GM23248 (cell line): ENCODE measurements around the gene REG4. TPM values are rescaled to one million over a fixed set of nuclear protein-coding genes. Genes with fewer than 3 reads are reported as not detected.
"Not testable (repeated sequence)": the region's sequence is repeated elsewhere in the genome, so short reads cannot be mapped to it uniquely, and the experiment has no call there.

ENCODE experiments used
- DNase-seq: peaks from one replicate; pipeline ENCODE4 v3.0.0-alpha.2; 2015
- H2AFZ ChIP-seq: fragments of 200-600 bp; sonication (generic); 2 replicates; pipeline ENCODE4 v1.6.1; 2016; ENCODE audit warnings: antibody characterized with exemption
- H3F3A ChIP-seq: fragments of 200-600 bp; sonication (generic); 2 replicates; pipeline ENCODE4 v1.6.1; 2016; ENCODE audit warnings: mild to moderate bottlenecking, antibody characterized with exemption, mixed run types; ENCODE audit not compliant: insufficient read depth
- H3K27ac ChIP-seq: fragments of 200-600 bp; sonication (generic); 2 replicates; pipeline ENCODE4 v1.5.1; 2016; ENCODE audit warnings: mild to moderate bottlenecking
- H3K27me3 ChIP-seq: fragments of 200-600 bp; sonication (generic); replicated peaks from 2 replicates; pipeline ENCODE4 v1.6.1; 2016; ENCODE audit warnings: mild to moderate bottlenecking; ENCODE audit not compliant: insufficient read depth
- H3K36me3 ChIP-seq: fragments of 200-600 bp; sonication (generic); 2 replicates; pipeline ENCODE4 v1.6.1; 2016; ENCODE audit warnings: low read depth, mild to moderate bottlenecking
- H3K4me1 ChIP-seq: fragments of 200-600 bp; sonication (generic); 2 replicates; pipeline ENCODE4 v1.6.1; 2016; ENCODE audit warnings: mild to moderate bottlenecking; ENCODE audit not compliant: insufficient read depth
- H3K4me2 ChIP-seq: fragments of 200-600 bp; sonication (generic); one replicate; pipeline ENCODE4 v1.6.1; 2016; ENCODE audit warnings: mild to moderate bottlenecking; ENCODE audit not compliant: unreplicated experiment
- H3K4me3 ChIP-seq: fragments of 200-600 bp; sonication (generic); 2 replicates; pipeline ENCODE4 v1.5.1; 2016; ENCODE audit warnings: mild to moderate bottlenecking
- H3K79me2 ChIP-seq: fragments of 200-600 bp; sonication (generic); 2 replicates; pipeline ENCODE4 v1.6.1; 2016; ENCODE audit warnings: mild to moderate bottlenecking; ENCODE audit not compliant: insufficient read depth
- H3K9ac ChIP-seq: fragments of 200-600 bp; sonication (generic); 2 replicates; pipeline ENCODE4 v1.6.1; 2016; ENCODE audit warnings: mild to moderate bottlenecking
- H3K9me2 ChIP-seq: fragments of 200-600 bp; sonication (generic); 2 replicates; pipeline ENCODE4 v1.6.1; 2016; ENCODE audit warnings: mixed run types, mild to moderate bottlenecking, moderate library complexity; ENCODE audit not compliant: insufficient read depth
- H3K9me3 ChIP-seq: fragments of 200-600 bp; sonication (generic); one replicate; pipeline ENCODE4 v1.6.1; 2017; ENCODE audit warnings: low read depth
- H4K20me1 ChIP-seq: fragments of 200-600 bp; sonication (generic); 2 replicates; pipeline ENCODE4 v1.6.0; 2016; ENCODE audit not compliant: insufficient read depth
- EZH2 ChIP-seq: fragments of 200-600 bp; sonication (generic); IDR thresholded peaks from 2 replicates; pipeline ENCODE4 v1.6.1; 2018; ENCODE audit warnings: antibody characterized with exemption, mild to moderate bottlenecking; ENCODE audit not compliant: insufficient read depth, poor library complexity, severe bottlenecking
- EZH2phosphoT487 ChIP-seq: fragments of 200-600 bp; sonication (generic); IDR thresholded peaks from 2 replicates; pipeline ENCODE4 v1.6.1; 2018; ENCODE audit warnings: antibody characterized with exemption, moderate library complexity, mild to moderate bottlenecking, low read depth; ENCODE audit not compliant: insufficient read depth
- WGBS, 2 experiments: methylation state at CpG; one replicate each; pipeline ENCODE4 v1.1.6; 2015 to 2017; ENCODE audit warnings: low lambda C conversion rate in 2 of 2, low coverage in 1 of 2; ENCODE audit errors: missing lambda C conversion rate in 2 of 2; 5-methylcytosine and 5-hydroxymethylcytosine counted together
- in situ Hi-C: fragments of 300-500 bp; cut with MboI; formaldehyde crosslinking; loops from 2 replicates; pipeline ENCODE4 v1.15.0; 2020
- polyA plus RNA-seq: library from polyadenylated mRNA; unstranded; fragments of >200 nt; fragmentation: Nextera tagmentation; extraction: Ambion mirVana; gene quantifications from 2 replicates; pipeline ENCODE4 v1.2.1, GENCODE V29; 2016
- total RNA-seq: library from RNA; depleted of rRNA; stranded (reverse); fragments of >200 nt; shearing (Covaris generic); gene quantifications from 2 replicates; pipeline ENCODE4 v1.2.3, GENCODE V29; 2014

REG4 gene
- total and polyA plus RNA-seq, 2 experiments from 2014 or later = not detected

DNA sequence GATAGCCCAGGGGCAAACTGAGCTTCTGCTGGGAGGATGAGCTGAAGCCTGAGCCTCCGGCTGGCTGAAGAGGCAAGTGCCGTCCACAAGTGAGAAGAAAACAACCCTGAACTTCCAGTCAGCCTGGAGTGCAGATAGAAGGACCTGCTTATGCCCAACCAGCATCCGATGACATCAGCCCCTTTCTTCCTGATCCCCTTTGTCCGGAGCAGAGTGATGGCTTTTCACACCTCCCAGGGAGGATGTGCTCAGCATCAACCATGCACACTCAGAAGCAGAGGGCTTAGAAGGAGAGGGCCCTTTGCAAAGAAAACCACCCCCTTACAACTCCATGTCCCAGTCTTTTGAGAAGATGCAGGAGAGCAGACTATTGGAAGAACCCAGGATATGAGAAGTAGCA lies 23.7 kb upstream of the REG4 start:
- TF ChIP-seq EZH2 = no peak
- no peak for TF ChIP-seq EZH2phosphoT487
- Histone ChIP-seq H3K9me2 (no peaks in the 10 kb centered on the region), H3K27ac (no peak overlapping the region), H3K27me3 (peaks cover 13% of the 10 kb centered on the region; the same call in 1 of the 2 replicates), H3F3A (no peaks in the 10 kb centered on the region), H3K36me3 (no peaks in the 10 kb centered on the region), H2AFZ (no peak overlapping the region), H3K4me3 (no peak overlapping the region), H4K20me1 (no peaks in the 10 kb centered on the region), H3K79me2 (no peaks in the 10 kb centered on the region), H3K9ac (no peak overlapping the region), H3K4me2 (no peak overlapping the region), H3K9me3 (no peaks in the 10 kb centered on the region), H3K4me1 (no peaks in the 10 kb centered on the region)
- DNase-seq = no peak
- in situ Hi-C loops = no loop called here
- WGBS, 2 experiments = 74 to 79% methylated on average over 4 of the region's 4 CpGs

DNA sequence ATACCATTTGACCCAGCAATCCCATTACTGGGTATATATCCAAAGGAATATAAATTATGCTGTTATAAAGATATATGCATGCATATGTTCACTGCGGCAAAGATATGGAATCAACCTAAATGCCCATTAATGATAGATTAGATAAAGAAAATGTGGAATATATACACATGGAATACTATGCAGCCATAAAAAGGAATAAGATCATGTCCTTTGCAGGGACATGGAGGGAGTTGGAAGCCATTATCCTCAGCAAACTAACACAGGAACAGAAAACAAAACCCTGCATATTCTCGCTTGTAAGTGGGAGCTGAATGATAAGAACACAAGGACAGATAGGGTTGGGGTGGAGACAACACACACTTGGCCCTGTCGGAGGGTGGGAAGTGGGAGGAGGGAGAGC lies 19.8 kb upstream of the REG4 start:
- WGBS, 2 experiments = 70 to 81% methylated on average over 3 of the region's 3 CpGs
- no peak for TF ChIP-seq EZH2phosphoT487
- TF ChIP-seq EZH2 = no peak
- in situ Hi-C loops = no loop called here
- Histone ChIP-seq H3K79me2 (no peaks in the 10 kb centered on the region), H3K27me3 (peaks cover 2% of the 10 kb centered on the region; the same call in 1 of the 2 replicates), H2AFZ (no peak overlapping the region), H4K20me1 (no peaks in the 10 kb centered on the region), H3K4me3 (no peak overlapping the region), H3F3A (no peaks in the 10 kb centered on the region), H3K4me1 (no peaks in the 10 kb centered on the region), H3K36me3 (no peaks in the 10 kb centered on the region), H3K27ac (no peak overlapping the region), H3K9me2 (no peaks in the 10 kb centered on the region), H3K9me3 (no peaks in the 10 kb centered on the region), H3K9ac (no peak overlapping the region), H3K4me2 (no peak overlapping the region)
- DNase-seq = no peak

DNA sequence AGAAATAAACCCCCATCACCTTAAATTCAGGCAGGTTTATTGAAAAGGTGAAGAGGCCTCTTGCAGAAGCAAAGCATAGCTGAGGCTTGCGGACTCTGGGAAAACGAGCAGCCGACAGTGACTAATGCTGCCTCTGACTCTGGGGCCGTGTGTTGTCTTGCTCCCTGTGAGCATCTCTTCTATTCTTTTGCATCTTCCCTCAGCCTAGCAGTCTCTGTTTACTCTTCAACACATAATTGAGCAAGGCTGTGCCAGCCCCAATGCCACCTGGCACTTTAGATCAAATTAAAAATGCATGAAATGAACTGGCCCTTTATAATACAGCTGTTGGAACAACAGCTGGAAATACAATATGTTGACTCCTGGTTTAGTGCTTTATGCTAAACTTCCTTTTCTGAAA lies 18.4 kb upstream of the REG4 start:
- Histone ChIP-seq H3K9me3 (no peaks in the 10 kb centered on the region), H3K9me2 (no peaks in the 10 kb centered on the region), H3F3A (no peaks in the 10 kb centered on the region), H3K36me3 (no peaks in the 10 kb centered on the region), H3K4me3 (no peak overlapping the region), H2AFZ (no peak overlapping the region), H3K27me3 (no peaks in the 10 kb centered on the region; the same call in 1 of the 2 replicates), H3K9ac (no peak overlapping the region), H4K20me1 (no peaks in the 10 kb centered on the region), H3K4me2 (no peak overlapping the region), H3K79me2 (no peaks in the 10 kb centered on the region), H3K27ac (no peak overlapping the region), H3K4me1 (no peaks in the 10 kb centered on the region)
- no peak for DNase-seq
- 54 to 57% methylated on average over 4 of the region's 4 CpGs for WGBS, 2 experiments
- TF ChIP-seq EZH2phosphoT487 (no peak), EZH2 (no peak)
- in situ Hi-C loops = no loop called here

DNA sequence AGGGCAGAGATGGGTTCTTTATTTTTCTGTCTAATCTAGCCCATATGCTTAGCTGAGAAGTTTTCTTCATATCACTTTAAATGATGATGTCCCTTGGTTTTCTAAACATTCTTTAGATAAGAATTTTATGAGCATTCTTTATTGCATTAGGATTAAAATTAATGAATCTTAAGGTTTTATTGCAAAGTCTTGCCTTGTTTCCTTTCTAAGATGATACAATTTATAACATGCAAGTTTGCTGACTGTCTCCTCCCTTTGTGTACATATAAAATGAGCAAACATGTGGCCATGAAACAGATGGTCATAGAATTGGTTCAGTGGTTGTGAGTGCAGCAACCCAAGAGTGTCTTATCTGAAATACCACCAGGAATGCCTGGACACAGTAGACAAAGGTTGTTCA lies 17.7 kb upstream of the REG4 start:
- H3K27me3 ChIP-seq, H3F3A ChIP-seq, H3K36me3 ChIP-seq, in situ Hi-C loops, H4K20me1 ChIP-seq, H2AFZ ChIP-seq, H3K4me1 ChIP-seq, H3K79me2 ChIP-seq, H3K9me2 ChIP-seq, H3K4me2 ChIP-seq, H3K4me3 ChIP-seq, H3K9me3 ChIP-seq, DNase-seq, H3K27ac ChIP-seq, H3K9ac ChIP-seq: not testable (repeated sequence)

DNA sequence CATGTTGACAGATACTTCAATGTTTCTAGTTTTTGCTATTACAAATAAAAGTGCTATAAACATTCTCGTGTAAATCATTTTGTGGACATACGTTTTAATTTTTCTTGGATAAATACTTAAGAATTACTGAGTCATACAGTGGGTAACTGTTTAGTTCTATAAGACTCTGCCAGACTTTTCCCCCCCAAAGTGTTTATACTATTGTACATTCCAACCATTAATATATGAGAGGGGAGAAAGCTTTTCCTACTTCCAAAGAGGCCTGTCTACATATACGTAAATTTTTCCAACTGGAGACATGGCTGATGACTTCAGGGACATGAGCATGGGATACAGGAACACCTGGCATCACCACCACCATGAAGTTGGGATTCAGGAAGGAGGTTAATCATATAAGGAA lies 17.0 kb upstream of the REG4 start:
- no peaks in the 10 kb centered on the region for H3F3A ChIP-seq
- H3K4me2 ChIP-seq = no peak overlapping the region
- H3K36me3 ChIP-seq = no peaks in the 10 kb centered on the region
- no peak for DNase-seq
- H3K27me3 ChIP-seq = no peaks in the 10 kb centered on the region; the same call in 1 of the 2 replicates
- H3K4me3 ChIP-seq = no peak overlapping the region
- TF ChIP-seq EZH2 (no peak), EZH2phosphoT487 (no peak)
- no peak overlapping the region for H3K9ac ChIP-seq
- H3K4me1 ChIP-seq = no peaks in the 10 kb centered on the region
- H3K27ac ChIP-seq = no peak overlapping the region
- 86 to 91% methylated on average over 3 of the region's 3 CpGs for WGBS, 2 experiments
- no peaks in the 10 kb centered on the region for H3K9me3 ChIP-seq
- H3K79me2 ChIP-seq = no peaks in the 10 kb centered on the region
- H3K9me2 ChIP-seq = no peaks in the 10 kb centered on the region
- no peak overlapping the region for H2AFZ ChIP-seq
- in situ Hi-C loops = no loop called here
- H4K20me1 ChIP-seq = no peaks in the 10 kb centered on the region
